SK-N-SH (cell line): Measurements from ENCODE around the gene TJP2.

ENCODE experiments used
- CTCF ChIP-seq: fragments of 200-600 bp; sonication (generic); IDR thresholded peaks from 2 replicates; pipeline ENCODE4 v1.6.1; 2017; ENCODE audit warnings: antibody characterized with exemption, mild to moderate bottlenecking, moderate library complexity
- EP300 ChIP-seq, 2 experiments: IDR thresholded peaks; 2 replicates each; pipeline versions ENCODE4 v1.4.0 to v1.6.1; 2012; ENCODE audit warnings: borderline replicate concordance in 1 of 2, low read depth in 1 of 2, low read length in 1 of 2
- EZH2phosphoT487 ChIP-seq: fragments of 200-600 bp; sonication (generic); IDR thresholded peaks from 2 replicates; pipeline ENCODE4 v1.6.1; 2017; ENCODE audit warnings: low read depth, mixed run types, mild to moderate bottlenecking, antibody characterized with exemption, moderate library complexity, borderline replicate concordance
- FOXJ3 ChIP-seq: sonication (generic); formaldehyde crosslinking; IDR thresholded peaks from 2 replicates; pipeline ENCODE4 v1.5.1; 2020; ENCODE audit warnings: mild to moderate bottlenecking, missing genetic modification reagents
- JUND ChIP-seq: IDR thresholded peaks from 2 replicates; pipeline ENCODE4 v1.4.0; 2012
- NRF1 ChIP-seq: IDR thresholded peaks from 2 replicates; pipeline ENCODE4 v1.6.1; 2012; ENCODE audit warnings: low read depth, mild to moderate bottlenecking, low read length
- POLR2AphosphoS5 ChIP-seq: IDR thresholded peaks from 2 replicates; pipeline ENCODE4 v1.6.1; 2012; ENCODE audit warnings: low read depth, low read length
- REST ChIP-seq: IDR thresholded peaks from 2 replicates; pipeline ENCODE4 v1.6.1; 2012; ENCODE audit warnings: mild to moderate bottlenecking, low read depth, low read length, moderate library complexity
- SIN3A ChIP-seq: IDR thresholded peaks from 2 replicates; pipeline ENCODE4 v1.6.1; 2012; ENCODE audit warnings: low read depth, mild to moderate bottlenecking, low read length, moderate library complexity, borderline replicate concordance
- TAF1 ChIP-seq: IDR thresholded peaks from 2 replicates; pipeline ENCODE4 v1.6.1; 2012; ENCODE audit warnings: low read depth, mild to moderate bottlenecking, low read length, moderate library complexity, borderline replicate concordance
- TEAD4 ChIP-seq: IDR thresholded peaks from 2 replicates; pipeline ENCODE4 v1.4.0; 2012; ENCODE audit warnings: mild to moderate bottlenecking, borderline replicate concordance; ENCODE audit not compliant: insufficient read depth
- TF ChIP-seq, protein P1 (sequence below): fragments of 150-350 bp; IDR thresholded peaks from 2 replicates; pipeline ENCODE4 v1.6.1; 2017; ENCODE audit warnings: antibody characterized with exemption, low read length, low read depth, borderline replicate concordance

DNA sequence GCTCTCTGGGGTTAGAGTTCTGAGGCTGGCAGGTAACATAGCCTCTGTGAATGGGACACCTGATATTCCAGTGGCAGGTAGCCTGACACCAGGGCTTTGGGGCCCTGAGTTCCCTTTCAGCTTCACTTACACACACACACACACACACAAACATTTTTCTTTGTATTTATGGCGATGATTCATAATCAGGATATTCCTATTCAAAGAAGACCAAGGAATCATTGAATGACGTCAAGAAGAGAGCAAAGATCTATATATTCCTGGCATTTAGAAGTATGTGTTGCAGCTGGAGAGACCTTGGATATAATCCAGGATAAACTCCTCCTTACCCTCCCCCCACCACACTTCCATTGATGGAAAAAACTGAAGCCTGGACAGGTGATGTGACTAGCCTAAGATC, 143.0 kb downstream of the TJP2 start:
- no peak for TF ChIP-seq POLR2AphosphoS5
- no peak for TF ChIP-seq CTCF
- TF ChIP-seq NRF1: no peak
- no peak for TF ChIP-seq EP300 (IDR thresholded peaks at IDR 0.05; ENCODE audit: borderline replicate concordance in 1 of 2, low read depth in 1 of 2, low read length in 1 of 2)
- TF ChIP-seq JUND: no peak
- TF ChIP-seq EZH2phosphoT487: no peak
- no peak for TF ChIP-seq SIN3A
- TF ChIP-seq FOXJ3 (CRISPR knock-in tag): no peak
- TF ChIP-seq TEAD4: no peak
- TF ChIP-seq REST: no peak
- TF ChIP-seq TAF1: no peak
- TF ChIP-seq, protein P1, sequence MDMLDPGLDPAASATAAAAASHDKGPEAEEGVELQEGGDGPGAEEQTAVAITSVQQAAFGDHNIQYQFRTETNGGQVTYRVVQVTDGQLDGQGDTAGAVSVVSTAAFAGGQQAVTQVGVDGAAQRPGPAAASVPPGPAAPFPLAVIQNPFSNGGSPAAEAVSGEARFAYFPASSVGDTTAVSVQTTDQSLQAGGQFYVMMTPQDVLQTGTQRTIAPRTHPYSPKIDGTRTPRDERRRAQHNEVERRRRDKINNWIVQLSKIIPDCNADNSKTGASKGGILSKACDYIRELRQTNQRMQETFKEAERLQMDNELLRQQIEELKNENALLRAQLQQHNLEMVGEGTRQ: no peak
